ENCODE measurements around the gene DNAJC3.
"Not testable (repeated sequence)": the region's sequence is repeated elsewhere in the genome, so short reads cannot be mapped to it uniquely, and the experiment has no call there.

DNAJC3 gene

GRCh38 chr13:95689582-95689926, 12.6 kb downstream of the DNAJC3 start:
- no peaks in the 10 kb centered on the region for H3K27me3 ChIP-seq
- peaks cover 48 to 68% (median 54%) of the 10 kb centered on the region in 11 experiments for H3K9me3 ChIP-seq (replicated peaks in 1 of 11)
- no peak for TF ChIP-seq Cebpa-rat (IDR thresholded peaks at IDR 0.05)
- peaks cover 7 to 55% (median 26%) of the 10 kb centered on the region in 11 experiments; a peak in 16 of 22 replicates for H4K20me1 ChIP-seq
- H3K4me3 ChIP-seq: no peak overlapping the region
- no peak overlapping the region for H3K27ac ChIP-seq
- no peak overlapping the region for H3K4me2 ChIP-seq
- peaks cover 16 to 39% (median 27%) of the 10 kb centered on the region in 11 experiments for H3K36me3 ChIP-seq
- H3K9ac ChIP-seq: no peak overlapping the region
- peaks cover 0 to 20% (median 0%) of the 10 kb centered on the region in 10 experiments; a peak in 4 of 20 replicates for H3K4me1 ChIP-seq

GRCh38 chr13:95690986-95691385, 14.0 kb downstream of the DNAJC3 start:
- Histone ChIP-seq H3K4me1 (peaks cover 0 to 10% (median 0%) of the 10 kb centered on the region in 10 experiments; a peak in 1 of 20 replicates), H4K20me1 (peaks cover 0 to 41% (median 17%) of the 10 kb centered on the region in 11 experiments; a peak in 11 of 22 replicates)

GRCh38 chr13:95697052-95697680, 20.2 kb downstream of the DNAJC3 start:
- H3K4me1 ChIP-seq: peaks cover 0 to 11% (median 0%) of the 10 kb centered on the region in 10 experiments; a peak in 5 of 20 replicates
- H4K20me1 ChIP-seq: peaks cover 0 to 52% (median 41%) of the 10 kb centered on the region in 11 experiments; a peak in 16 of 22 replicates
- no peak overlapping the region for H3K9ac ChIP-seq
- H3K9me3 ChIP-seq (replicated peaks in 1 of 11): peaks cover 0 to 33% (median 14%) of the 10 kb centered on the region in 11 experiments; a peak in 14 of 22 replicates
- no peak overlapping the region for H3K27ac ChIP-seq
- H3K4me2 ChIP-seq: no peak overlapping the region
- H3K4me3 ChIP-seq: no peak overlapping the region
- H3K36me3 ChIP-seq: peaks cover 4 to 41% (median 14%) of the 10 kb centered on the region in 11 experiments; a peak in 17 of 22 replicates
- H3K27me3 ChIP-seq: no peaks in the 10 kb centered on the region
- no peak for TF ChIP-seq Cebpa-rat (IDR thresholded peaks at IDR 0.05)

More at GRCh38 chr13:95690986-95691385, 14.0 kb downstream of the DNAJC3 start:
- H3K9me3 ChIP-seq (replicated peaks in 1 of 11): peaks cover 36 to 53% (median 40%) of the 10 kb centered on the region in 11 experiments
- H3K27me3 ChIP-seq, H3K27ac ChIP-seq, H3K4me2 ChIP-seq, H3K4me3 ChIP-seq, H3K9ac ChIP-seq: not testable (repeated sequence)
- peaks cover 5 to 25% (median 15%) of the 10 kb centered on the region in 11 experiments; a peak in 17 of 22 replicates for H3K36me3 ChIP-seq

- Histone ChIP-seq H3K9ac (no peak overlapping the region), H3K4me1 (peaks cover 0 to 11% (median 0%) of the 10 kb centered on the region in 10 experiments; a peak in 5 of 20 replicates), H3K4me2 (no peak overlapping the region), H3K27me3 (no peaks in the 10 kb centered on the region), H4K20me1 (peaks cover 0 to 62% (median 49%) of the 10 kb centered on the region in 11 experiments; a peak in 16 of 22 replicates), H3K4me3 (no peak overlapping the region), H3K27ac (no peak overlapping the region), H3K9me3 (replicated peaks in 1 of 11) (peaks cover 0 to 33% (median 14%) of the 10 kb centered on the region in 11 experiments; a peak in 14 of 22 replicates), H3K36me3 (peaks cover 4 to 41% (median 15%) of the 10 kb centered on the region in 11 experiments; a peak in 16 of 22 replicates)
- TF ChIP-seq Cebpa-rat (IDR thresholded peaks at IDR 0.05): no peak
These were observed 21.3 kb downstream of the DNAJC3 start for GRCh38 chr13:95698047-95698749.

- Histone ChIP-seq H4K20me1 (peaks cover 0 to 100% (median 90%) of the 10 kb centered on the region in 11 experiments; a peak in 17 of 22 replicates), H3K9ac (no peak overlapping the region), H3K4me1 (peaks cover 0 to 37% (median 14%) of the 10 kb centered on the region in 10 experiments; a peak in 17 of 20 replicates), H3K9me3 (replicated peaks in 1 of 11) (peaks cover 0 to 24% (median 9%) of the 10 kb centered on the region in 11 experiments; a peak in 14 of 22 replicates), H3K4me3 (no peak overlapping the region), H3K4me2 (no peak overlapping the region), H3K27ac (no peak overlapping the region), H3K27me3 (no peaks in the 10 kb centered on the region), H3K36me3 (peaks cover 8 to 55% (median 36%) of the 10 kb centered on the region in 11 experiments; a peak in 17 of 22 replicates)
- TF ChIP-seq Cebpa-rat (IDR thresholded peaks at IDR 0.05): no peak
These were observed 26.6 kb downstream of the DNAJC3 start for GRCh38 chr13:95703576-95703975.

- no peaks in the 10 kb centered on the region for H3K27me3 ChIP-seq
- H3K4me3 ChIP-seq: no peak overlapping the region
- no peak for TF ChIP-seq Cebpa-rat (IDR thresholded peaks at IDR 0.05)
- peaks cover 0 to 46% (median 15%) of the 10 kb centered on the region in 10 experiments; a peak in 17 of 20 replicates for H3K4me1 ChIP-seq
- H3K36me3 ChIP-seq: peaks cover 9 to 56% (median 37%) of the 10 kb centered on the region in 11 experiments; a peak in 20 of 22 replicates
- H4K20me1 ChIP-seq: peaks cover 0 to 97% (median 86%) of the 10 kb centered on the region in 11 experiments; a peak in 17 of 22 replicates
- no peak overlapping the region for H3K9ac ChIP-seq
- H3K9me3 ChIP-seq (replicated peaks in 1 of 11): peaks cover 0 to 15% (median 6%) of the 10 kb centered on the region in 11 experiments; a peak in 12 of 22 replicates
- no peak overlapping the region for H3K4me2 ChIP-seq
- no peak overlapping the region for H3K27ac ChIP-seq
These were observed 27.6 kb downstream of the DNAJC3 start for GRCh38 chr13:95704510-95704909.

GRCh38 chr13:95706356-95706755, 29.4 kb downstream of the DNAJC3 start:
- peaks cover 0 to 33% (median 18%) of the 10 kb centered on the region in 11 experiments; a peak in 20 of 22 replicates for H3K9me3 ChIP-seq (replicated peaks in 1 of 11)
- H4K20me1 ChIP-seq: peaks cover 0 to 79% (median 69%) of the 10 kb centered on the region in 11 experiments; a peak in 16 of 22 replicates
- H3K36me3 ChIP-seq: peaks cover 28 to 62% (median 47%) of the 10 kb centered on the region in 11 experiments
- no peak for TF ChIP-seq Cebpa-rat (IDR thresholded peaks at IDR 0.05)
- peaks cover 0 to 35% (median 15%) of the 10 kb centered on the region in 10 experiments; a peak in 17 of 20 replicates for H3K4me1 ChIP-seq
- no peak overlapping the region for H3K9ac ChIP-seq
- no peaks in the 10 kb centered on the region for H3K27me3 ChIP-seq
- H3K4me3 ChIP-seq: no peak overlapping the region
- H3K4me2 ChIP-seq: 0 out of 22 replicates have a peak overlapping the region, but pooled peaks of 1 of the 11 experiments have one; percentile 28
- no peak overlapping the region for H3K27ac ChIP-seq

- peaks cover 0 to 72% (median 64%) of the 10 kb centered on the region in 11 experiments; a peak in 16 of 22 replicates for H4K20me1 ChIP-seq
- H3K4me2 ChIP-seq: peak overlapping the region in 3 of 11 experiments; percentile 11 to 65 (median 61); a peak in 2 of 22 replicates
- H3K36me3 ChIP-seq: peaks cover 35 to 67% (median 54%) of the 10 kb centered on the region in 11 experiments
- H3K4me1 ChIP-seq: peaks cover 0 to 34% (median 15%) of the 10 kb centered on the region in 10 experiments; a peak in 17 of 20 replicates
- H3K27ac ChIP-seq: peak overlapping the region in 1 of 11 experiments; percentile 0; a peak in 1 of 22 replicates
- no peak for TF ChIP-seq Cebpa-rat (IDR thresholded peaks at IDR 0.05)
- H3K9me3 ChIP-seq (replicated peaks in 1 of 11): peaks cover 2 to 38% (median 24%) of the 10 kb centered on the region in 11 experiments; a peak in 20 of 22 replicates
- no peak overlapping the region for H3K9ac ChIP-seq
- H3K4me3 ChIP-seq: no peak overlapping the region
- H3K27me3 ChIP-seq: no peaks in the 10 kb centered on the region
These were observed 30.1 kb downstream of the DNAJC3 start for GRCh38 chr13:95707035-95707434.

Data from BLaER1 treated with 17β-estradiol and CSF1 and Interleukin-3, amounts not matched to agents 10 nM and 100 nM (cell line).